Activated T-cell treated with anti-CD3 and anti-CD28 coated beads, Interleukin-2, amount 50 U/mL, for 1 hour (primary cell): Measurements from ENCODE around the gene SLC6A5.

Experiments
- DNase-seq: peaks from one replicate; pipeline ENCODE4 v3.0.0-alpha.2; 2020

Gene SLC6A5

DNA sequence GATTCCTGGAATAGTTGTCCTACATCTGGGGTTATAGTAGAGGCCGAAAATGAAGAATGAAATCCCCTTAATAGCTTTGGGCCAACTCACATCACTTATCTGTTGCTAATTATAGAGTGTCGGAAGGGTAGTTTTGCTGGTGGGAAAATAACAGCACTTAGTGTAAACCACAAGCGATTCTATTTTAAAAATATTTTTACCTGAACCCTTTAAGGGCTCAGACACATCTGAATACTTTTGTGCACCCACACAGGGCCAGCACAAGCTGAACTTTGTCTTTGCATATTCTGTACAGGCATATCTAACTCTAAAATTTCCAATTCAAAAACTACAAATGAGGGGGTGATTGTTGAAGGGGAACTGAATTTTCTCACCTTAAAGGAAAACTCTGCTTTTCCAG, 27.6 kb downstream of the SLC6A5 start:
- no peak for DNase-seq

DNA sequence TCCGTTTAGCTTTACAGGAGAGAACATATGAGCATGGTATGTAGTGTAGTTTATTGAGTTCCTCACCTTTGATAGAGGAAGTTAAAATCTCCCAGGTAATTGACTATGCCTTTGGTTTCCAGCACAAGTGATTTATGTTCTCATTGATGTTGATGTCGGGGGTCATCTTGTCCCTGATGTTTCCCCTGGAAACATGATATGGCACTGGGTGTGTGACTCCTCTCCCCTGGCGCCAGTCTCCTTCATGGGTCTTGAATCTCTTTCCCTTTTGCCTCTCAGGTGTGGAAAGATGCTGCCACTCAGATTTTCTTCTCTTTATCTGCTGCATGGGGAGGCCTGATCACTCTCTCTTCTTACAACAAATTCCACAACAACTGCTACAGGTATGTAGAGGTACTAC, 28.3 kb downstream of the SLC6A5 start:
- no peak for DNase-seq

DNA sequence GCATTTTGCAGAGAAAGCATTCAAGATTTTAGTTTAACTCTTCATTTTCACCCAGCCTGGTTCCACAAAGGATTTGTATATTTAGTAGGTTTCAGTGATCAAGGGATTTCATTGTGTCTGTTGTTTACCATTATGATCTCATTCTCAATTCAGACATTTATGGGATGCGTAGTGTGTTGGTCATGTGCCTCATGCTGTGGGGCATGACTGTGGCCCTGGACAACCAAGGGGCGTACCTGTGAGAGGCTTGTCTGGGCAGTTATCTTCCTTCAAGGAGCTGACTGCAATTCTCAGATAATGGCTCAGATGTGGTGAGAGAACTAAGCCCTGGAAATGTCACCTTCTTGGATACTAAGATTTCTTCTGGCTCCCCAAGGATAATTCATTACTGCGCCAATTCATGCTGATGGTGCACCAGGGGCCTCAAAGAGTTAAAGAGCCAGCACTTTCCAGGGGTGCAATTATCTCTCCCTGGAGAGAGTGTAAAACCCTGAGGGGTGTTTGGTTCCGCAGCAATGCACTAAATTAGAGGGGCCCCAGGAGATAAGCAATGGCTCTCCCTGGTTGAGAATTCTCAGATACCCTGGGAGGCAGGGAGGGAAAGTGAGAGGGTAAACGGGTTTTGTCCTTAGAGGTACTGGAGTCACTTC, 32.2 kb downstream of the SLC6A5 start:
- DNase-seq: no peak

DNA sequence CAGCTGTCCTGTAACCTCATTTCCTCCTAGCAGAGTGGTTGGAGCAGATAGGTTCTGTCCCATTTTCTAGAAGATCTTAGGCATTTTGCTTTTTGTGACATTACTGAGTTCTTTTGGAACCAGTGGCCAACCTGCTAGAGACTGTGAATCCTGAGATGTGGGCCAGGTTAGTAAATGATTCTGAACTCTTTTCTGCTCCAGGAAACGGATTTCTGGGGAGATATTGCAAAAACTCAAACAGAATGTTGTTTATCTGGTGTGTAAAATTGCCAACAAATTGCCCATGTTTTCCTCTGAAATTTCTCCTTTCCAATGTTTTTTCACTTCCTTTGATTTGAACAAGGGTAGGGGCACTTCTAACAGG, 32.7 kb downstream of the SLC6A5 start:
- no peak for DNase-seq

DNA sequence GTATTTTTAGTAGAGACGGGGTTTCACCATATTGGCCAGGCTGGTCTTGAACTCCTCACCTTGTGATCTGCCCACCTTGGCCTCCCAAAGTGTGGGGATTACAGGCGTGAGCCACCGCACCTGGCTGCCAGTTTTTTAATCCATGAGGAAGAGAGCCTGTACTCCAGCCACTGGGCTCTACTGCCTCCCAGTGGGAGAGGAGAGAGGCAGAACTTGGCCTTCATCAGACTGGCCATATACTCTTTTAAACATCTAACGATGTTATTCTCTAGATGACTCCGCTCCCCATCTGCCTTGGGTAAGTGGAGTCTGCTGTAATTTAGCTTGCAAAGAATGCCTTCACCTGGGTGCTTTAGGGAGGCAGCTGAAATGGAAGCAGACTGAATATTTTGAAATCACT, 34.6 kb downstream of the SLC6A5 start:
- no peak for DNase-seq

DNA sequence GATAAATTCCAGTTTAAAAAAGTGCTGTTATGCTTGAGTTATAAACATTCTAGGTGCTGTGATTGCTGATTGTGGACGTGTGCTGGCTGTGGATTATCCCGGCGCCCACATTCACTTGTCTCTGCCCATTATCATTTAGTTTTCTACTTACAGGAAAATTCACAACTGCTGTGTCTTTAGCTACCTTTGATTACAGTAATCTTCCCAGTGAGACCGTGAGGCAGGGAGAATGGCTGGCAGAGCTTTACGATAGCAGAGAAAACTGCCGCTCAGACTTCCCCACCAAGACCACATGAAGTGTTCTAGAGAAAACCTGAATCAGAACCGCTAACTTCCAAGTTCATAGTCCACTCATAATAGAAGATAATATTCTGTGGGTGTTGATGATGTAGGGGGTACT, 35.4 kb downstream of the SLC6A5 start:
- DNase-seq: no peak

DNA sequence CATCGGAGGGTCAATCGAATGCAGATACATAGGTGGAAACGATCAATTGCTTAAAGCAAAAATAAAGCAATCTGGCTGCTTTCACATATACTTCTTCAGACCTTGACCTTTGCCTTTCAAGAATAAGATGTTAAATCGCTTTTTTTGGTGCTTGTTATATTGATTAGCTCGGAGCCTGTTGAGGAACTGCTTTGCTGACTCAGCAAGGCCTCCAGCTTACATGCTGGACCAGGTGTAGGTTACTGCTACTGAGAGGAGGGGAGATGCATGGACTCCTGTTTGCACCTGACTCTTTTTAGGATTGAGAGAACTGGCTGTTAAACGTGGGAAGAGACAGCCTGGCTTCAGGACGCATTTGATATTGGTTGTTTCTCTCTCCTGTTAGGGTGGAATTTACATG, 38.7 kb downstream of the SLC6A5 start:
- DNase-seq: no peak

DNA sequence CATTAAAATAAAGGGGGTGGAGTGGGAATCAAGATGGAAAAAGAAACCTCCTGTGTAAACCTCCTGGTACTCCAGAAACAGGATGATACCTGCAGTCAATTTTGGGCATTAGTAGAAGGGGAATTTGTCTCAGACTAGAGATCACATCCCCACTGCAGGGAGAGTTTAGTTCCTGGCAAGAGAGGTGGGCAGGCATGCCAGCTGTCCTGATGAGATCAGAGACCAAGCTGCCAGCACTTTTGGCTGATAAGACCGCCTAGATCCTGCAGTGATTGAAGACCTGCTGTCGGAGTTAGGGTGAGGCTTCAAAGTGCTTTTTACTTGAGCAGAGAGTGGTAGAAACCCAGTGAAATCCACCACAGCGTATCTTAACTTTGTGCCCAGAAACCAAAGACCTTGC, 40.3 kb downstream of the SLC6A5 start:
- DNase-seq: no peak

DNA sequence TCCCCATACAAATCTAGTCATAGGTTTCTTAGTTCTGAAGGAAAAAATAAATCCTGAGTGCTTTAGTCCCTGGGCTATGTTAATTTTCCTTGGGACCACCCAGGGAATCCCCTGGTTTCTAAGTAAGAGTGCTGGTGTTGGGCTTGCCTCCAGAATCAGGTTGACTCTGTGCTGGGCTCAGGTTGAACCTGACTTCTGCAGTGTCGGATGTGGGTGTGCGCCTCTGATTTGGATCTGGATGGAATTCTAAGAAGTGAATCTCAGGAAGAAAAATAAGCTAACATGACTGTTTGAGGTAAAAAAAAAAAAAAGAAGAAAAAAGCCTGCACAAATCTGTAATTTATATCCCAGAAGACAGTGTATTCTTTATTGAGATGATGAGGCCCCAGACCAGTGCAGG, 41.0 kb downstream of the SLC6A5 start:
- no peak for DNase-seq

DNA sequence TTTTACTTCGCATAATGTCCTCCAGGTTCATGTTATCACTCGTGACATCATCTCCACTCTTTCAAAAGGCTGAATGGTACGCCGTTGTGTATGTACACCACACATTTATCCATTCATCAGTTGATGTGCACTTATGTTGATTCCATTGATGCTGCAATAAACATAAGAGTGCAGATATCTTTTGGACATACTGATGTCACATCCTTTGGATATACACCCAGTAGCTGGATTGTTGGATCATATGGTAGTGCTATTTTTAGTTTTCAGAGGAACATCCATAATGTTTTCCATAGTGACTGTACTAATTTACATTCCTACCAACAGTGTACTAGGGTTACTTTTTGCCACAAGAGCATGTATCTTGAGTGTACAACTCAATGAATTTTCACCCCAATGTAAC, 45.0 kb downstream of the SLC6A5 start:
- DNase-seq: no peak

DNA sequence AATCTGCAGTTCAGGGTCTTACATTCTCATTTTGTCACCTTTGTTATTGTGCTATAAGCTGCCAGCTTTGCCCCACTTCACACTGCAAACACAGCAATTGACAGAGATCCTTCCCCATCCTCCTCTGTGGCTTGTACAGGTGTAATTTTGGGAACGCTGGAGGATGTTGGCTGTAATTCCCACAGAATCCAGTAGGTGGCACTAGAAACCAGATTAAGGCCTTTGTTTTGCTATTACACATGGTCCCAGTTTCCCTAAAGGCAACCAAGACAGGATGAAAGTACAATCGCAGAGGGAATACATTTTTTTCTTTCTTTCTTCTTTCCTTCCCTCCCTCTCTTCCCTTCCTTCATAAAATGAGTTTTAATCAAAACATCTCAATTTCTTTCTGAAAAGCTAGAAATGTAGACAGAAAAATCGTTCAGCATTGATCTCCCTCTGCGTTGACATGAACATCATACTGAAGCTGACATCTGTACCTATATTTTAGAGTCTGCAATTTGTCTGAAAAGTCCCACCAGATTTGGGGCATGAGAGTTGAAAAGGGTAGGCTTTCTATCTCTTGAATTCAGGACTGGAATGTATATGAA, 48.7 kb downstream of the SLC6A5 start:
- DNase-seq: no peak

DNA sequence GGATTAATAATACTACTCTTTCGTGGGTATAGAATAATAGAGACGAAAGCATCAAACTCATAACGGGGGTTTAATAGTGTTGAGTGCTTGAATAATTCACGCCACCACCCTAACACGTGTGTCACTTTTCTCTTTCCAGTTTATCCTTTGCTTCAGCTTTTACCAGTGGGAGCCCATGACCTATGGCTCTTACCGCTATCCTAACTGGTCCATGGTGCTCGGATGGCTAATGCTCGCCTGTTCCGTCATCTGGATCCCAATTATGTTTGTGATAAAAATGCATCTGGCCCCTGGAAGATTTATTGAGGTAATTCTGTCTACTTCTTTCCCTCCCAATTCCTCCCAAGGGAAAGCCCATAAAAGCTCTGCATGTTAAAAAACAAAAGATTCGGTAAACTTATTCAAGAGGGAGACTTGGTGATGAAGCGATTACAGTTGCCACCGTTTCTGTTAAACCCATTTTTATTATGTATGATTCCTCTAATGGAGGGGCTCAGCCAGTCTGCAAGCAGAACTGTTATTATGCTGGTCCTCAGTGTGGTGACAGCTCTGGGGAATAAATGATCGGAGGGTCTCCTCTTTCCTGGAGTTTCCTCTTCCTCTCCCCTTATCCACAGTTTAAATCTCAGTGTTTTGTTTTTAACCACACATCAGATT, 52.9 kb downstream of the SLC6A5 start:
- DNase-seq: no peak

DNA sequence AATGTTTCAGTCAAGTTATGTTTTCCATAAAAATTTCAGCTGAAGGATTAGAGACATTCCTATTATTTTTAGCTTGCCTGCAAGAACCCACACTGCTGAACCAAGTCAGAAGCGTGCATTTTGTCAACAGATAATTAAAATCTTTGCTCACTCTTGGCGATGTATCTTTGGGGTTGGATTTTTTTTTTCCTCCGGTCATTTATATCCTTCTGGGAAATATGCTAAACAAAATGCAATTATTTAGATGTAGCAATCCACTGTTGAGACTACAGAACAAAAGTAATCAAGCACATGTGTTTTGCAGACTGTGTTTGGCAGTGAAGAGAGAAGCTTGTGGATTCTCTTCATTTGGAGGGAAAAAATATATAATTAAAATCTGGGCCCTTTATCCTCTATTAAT, 54.6 kb downstream of the SLC6A5 start:
- DNase-seq: no peak

DNA sequence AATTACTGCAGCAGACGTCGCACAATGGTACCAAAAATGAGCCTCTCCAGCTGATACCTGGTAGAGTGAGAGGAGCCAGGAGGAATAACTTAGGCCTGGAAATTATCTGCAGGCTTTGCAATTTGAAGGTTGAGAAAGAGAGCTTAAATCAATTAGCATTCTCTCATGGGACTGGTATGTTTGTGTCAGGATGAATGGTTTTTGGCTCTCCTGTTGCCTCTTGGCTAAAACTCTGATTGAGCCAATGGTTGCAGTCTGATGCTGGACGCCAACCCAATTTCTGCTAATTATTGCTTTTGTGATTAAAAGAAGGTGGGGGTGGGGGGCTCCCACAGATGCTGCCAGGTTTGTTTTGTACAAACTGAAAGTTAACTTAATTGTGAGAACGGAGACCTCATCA, 57.5 kb downstream of the SLC6A5 start:
- no peak for DNase-seq

DNA sequence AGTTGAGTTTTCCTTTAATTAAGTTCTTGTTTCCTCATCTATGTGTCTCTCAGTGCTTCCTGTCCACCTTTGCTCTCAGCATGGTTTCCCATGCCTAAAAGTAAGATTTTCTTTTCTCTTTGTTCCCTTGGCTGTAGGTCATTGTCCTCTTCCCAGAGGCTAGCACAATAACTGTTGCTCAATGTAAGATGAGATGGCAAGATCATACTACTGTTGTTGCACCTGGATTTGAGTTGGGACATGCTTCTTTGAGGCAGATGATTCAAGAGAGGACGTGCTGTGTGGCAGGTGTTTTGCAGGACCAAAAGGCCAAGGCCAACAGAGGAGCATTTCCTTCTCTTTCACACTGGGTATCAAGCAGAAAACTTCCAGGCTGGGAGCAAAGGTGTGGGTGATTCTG, 58.7 kb downstream of the SLC6A5 start:
- no peak for DNase-seq

DNA sequence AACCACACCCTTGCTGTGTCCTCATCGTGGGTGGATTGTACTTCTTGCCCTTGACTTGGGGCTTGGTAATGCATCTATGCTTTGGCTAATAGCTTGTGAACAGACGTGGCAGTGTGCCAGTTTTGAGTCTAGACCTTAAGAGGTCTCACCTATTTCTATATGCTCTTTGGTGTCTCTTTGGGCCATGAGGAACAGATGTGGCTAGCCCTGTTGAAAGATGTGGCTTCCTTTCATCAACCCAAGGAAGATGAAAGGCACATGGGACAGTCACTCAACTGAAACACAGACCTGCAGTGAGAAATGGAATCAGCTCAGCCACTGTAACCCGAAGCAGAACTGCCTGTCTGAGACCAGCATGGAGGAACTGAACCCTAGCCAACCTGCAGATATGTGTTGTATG, 62.0 kb downstream of the SLC6A5 start:
- no peak for DNase-seq

DNA sequence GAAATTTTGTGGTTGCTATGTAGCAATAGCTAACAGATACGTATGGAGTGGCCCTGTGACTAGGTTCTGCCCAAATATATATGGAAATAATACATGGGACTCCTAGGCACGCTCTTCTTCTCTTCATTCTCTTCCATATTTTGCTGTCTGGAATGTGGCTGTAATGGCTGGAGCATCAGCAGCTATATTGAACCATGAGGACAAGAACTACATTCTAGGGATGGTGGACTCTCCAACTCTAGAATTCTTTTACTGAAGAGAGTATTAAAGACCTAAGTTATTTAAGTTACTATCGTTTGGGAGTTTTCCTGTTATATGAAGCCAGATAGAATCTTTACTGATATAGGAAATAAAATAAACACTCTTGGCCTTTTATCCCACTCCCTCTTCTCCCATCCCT, 62.4 kb downstream of the SLC6A5 start:
- no peak for DNase-seq

DNA sequence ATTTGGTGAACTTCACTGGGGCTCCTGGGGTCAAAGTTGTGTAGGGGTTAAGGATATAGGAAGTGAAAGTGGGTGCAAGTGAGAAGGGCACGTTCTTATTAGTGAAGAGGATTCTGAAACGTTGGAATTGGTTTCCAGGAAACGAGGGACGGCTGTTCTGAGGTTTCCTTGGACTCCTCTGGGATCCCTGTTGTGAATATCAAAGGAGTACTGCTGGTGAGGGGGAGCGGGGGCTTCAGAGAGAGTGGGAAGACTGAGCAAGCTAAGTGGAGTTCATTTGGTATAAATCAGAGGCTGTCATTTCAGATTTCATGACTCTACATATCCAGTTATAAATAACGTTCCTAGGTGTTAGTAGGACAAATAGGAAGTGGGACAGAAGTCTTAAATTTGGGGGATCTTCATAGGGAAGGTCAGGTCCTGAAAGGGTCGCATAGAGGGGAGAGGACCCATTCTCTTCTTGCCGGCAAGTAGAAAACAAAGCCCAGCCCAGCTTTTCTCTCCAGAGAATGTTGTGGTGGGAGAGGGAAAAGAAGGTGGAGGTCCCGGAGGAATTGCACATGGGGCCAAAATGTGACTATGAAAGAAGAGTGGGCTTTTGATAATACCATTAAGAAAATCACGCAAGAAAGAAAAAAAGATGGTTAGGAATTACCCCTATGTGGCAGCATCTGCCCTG, 68.9 kb downstream of the SLC6A5 start:
- DNase-seq: no peak

DNA sequence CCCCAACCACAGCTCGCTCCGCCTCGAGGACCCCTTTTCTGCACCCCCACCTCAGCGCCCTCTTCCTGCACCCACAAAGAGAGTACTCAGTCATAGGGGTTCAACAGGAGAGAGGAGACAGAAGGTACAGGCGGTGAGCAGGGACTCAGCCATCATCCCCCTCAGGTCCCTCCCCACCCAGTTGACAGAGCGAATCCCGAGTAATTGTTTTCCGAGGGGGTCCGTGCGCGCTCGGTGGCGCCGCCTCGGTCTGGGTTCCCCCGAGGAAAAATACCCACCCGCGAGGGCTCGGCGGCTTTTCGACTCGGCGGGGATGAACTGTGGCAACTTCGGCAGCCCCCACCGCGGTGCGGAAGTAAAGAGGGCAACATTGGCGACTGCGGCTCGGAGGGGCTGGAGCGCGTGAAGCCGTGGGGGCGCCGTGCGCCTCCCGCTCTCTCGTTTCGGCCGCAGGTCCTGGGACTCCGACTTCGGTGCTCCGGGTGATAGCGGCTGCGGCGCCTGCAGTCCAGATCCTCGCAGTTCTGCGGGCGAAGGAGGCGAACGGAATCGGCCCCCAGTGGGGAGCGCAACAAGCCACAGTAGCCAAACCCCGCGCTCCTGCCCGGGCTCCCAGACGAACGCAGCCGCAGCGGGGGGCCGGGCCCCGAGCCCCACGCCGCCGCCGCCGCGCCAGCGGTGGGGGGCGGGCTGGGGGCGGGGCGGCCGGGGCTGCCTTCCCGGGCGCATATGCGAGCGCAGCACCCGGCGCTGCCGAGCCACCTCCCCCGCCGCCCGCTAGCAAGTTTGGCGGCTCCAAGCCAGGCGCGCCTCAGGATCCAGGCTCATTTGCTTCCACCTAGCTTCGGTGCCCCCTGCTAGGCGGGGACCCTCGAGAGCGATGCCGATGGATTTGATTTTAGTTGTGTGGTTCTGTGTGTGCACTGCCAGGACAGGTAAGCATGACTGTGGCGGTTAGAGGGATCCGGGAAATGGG, 69.7 kb downstream of the SLC6A5 start, which contains the start of gene NELL1:
Gene NELL1, plus strand, starts transcription at position 743 of the 976 bp plus-strand sequence.
- no peak for DNase-seq

DNA sequence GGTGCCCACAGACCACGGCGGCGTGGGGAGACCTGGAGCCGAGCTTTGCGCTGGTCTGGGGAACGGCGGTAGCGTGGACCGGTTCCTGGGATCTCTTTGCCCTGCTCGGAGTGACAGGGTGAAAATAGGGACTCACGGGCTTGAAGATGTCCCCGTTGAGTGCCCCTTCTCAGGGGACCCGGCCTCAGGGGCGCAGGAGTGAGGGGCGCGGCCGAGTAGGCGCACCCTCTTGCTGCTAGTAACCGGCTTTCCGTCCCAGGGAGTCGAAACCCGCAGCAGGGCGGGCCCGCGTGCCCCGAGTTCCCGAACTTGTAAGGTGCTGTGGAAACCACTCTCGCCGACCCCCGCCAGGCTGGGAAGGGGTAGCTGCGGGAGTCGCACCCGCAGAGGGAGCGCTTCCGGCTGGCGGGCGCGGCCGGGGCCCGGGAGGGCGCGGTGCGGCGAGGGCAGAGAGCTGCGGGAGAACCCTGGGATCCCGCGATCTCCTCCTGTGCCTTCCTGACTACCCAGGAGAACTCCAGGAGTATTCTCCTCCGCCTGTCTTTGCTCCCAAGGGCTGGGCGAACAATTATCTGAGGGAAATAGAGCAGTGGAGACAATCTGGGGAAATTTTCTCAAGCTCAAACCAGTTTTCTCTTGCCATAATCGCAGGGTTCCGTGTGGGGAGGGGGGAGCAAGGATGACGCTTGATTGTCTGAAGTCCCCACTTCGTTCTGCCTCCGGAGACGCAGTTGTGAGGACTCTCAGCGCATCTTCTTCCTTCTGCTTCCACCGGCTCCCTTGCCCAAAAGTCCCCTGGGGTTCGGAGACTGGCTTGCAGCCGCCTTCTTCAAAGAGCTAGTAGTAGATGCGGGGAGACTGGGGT, 70.6 kb downstream of the SLC6A5 start:
- DNase-seq: no peak

DNA sequence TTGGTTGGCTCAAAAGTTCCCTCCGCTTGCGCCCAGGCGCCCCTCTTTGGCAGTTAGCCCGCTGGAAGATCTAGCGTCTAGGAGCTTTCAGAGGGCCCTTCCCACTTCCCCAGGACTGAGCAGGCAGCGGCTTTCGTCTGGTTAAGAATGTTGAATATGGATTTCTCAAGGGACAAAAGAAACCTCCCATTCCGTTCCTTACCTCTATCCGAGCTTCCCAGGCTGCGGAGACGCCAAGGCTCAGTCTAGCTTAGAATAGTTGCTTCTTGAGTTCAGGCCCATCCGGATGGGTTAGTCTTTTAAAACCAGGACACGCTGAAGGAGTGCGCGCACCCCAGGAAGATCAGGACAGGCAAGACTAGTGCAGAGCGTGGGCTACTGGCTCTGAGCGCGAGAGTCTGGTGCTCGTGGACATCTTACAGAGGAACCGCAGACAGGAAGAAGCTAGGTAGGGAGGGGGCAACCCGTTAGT, 71.6 kb downstream of the SLC6A5 start:
- DNase-seq: no peak
